ENCODE data around the gene TFDP1.
"Not testable (repeated sequence)": the region's sequence is repeated elsewhere in the genome, so short reads cannot be mapped to it uniquely, and the experiment has no call there.

TFDP1 gene

GRCh38 chr13:113620036-113620796 lies 35.7 kb downstream of the TFDP1 start:
- no peak for DNase-seq

- DNase-seq, result no peak
These were observed 36.5 kb downstream of the TFDP1 start for GRCh38 chr13:113621046-113621445.

GRCh38 chr13:113621498-113621897 lies 36.9 kb downstream of the TFDP1 start:
- DNase-seq, result not testable (repeated sequence)

- DNase-seq, result not testable (repeated sequence)
These were observed 37.5 kb downstream of the TFDP1 start for GRCh38 chr13:113621986-113622550.

- DNase-seq, result no peak
These were observed 38.4 kb downstream of the TFDP1 start for GRCh38 chr13:113622791-113623490.

GRCh38 chr13:113623491-113624234 lies 39.1 kb downstream of the TFDP1 start:
- DNase-seq, result no peak

GRCh38 chr13:113624235-113624587 lies 39.7 kb downstream of the TFDP1 start:
- DNase-seq, result no peak

- DNase-seq, result not testable (repeated sequence)
These were observed 40.2 kb downstream of the TFDP1 start for GRCh38 chr13:113624640-113625304.

- DNase-seq, result no peak
These were observed 41.6 kb downstream of the TFDP1 start for GRCh38 chr13:113625965-113626721.

- no peak for DNase-seq
These were observed 42.6 kb downstream of the TFDP1 start for GRCh38 chr13:113627136-113627535.

- no peak for DNase-seq
These were observed 44.0 kb downstream of the TFDP1 start for GRCh38 chr13:113628291-113629270.

GRCh38 chr13:113629866-113630265 lies 45.3 kb downstream of the TFDP1 start:
- no peak for DNase-seq

- DNase-seq, result no peak
These were observed 45.7 kb downstream of the TFDP1 start for GRCh38 chr13:113630296-113630695.

GRCh38 chr13:113630804-113631203 lies 46.3 kb downstream of the TFDP1 start:
- no peak for DNase-seq

GRCh38 chr13:113631341-113632095 lies 47.0 kb downstream of the TFDP1 start:
- no peak for DNase-seq

GRCh38 chr13:113632706-113633484 lies 48.3 kb downstream of the TFDP1 start:
- no peak for DNase-seq

GRCh38 chr13:113633485-113633873 lies 48.9 kb downstream of the TFDP1 start:
- DNase-seq, result no peak

GRCh38 chr13:113634279-113635047 lies 49.9 kb downstream of the TFDP1 start:
- no peak for DNase-seq

All from stimulated activated CD4-positive, alpha-beta T cell treated with anti-CD3 and anti-CD28 coated beads, Interleukin-2, amount 100 ng/mL, for 24 hours (primary cell).